ENCODE data around the gene KLK1. TPM values are rescaled to one million over a fixed set of nuclear protein-coding genes. Genes with fewer than 3 reads are reported as not detected.
"Not testable (repeated sequence)": the region's sequence is repeated elsewhere in the genome, so short reads cannot be mapped to it uniquely, and the experiment has no call there.

The KLK1 gene
- total and polyA plus RNA-seq, 3 donors from 2014 or later: 0.43 to 2.7 (median 1.2) TPM

GRCh38 chr19:50778906-50779430 lies 44.6 kb downstream of the KLK1 start:
- no peak for DNase-seq
- H3K4me1 ChIP-seq: no peaks in the 10 kb centered on the region
- no peaks in the 10 kb centered on the region for H3K27me3 ChIP-seq
- no peak overlapping the region for H3K27ac ChIP-seq
- no peaks in the 10 kb centered on the region for H3K9me3 ChIP-seq
- no peaks in the 10 kb centered on the region for H3K36me3 ChIP-seq (ENCODE audit: low read depth, missing control alignments)
- TF ChIP-seq POLR2A (IDR thresholded peaks at IDR 0.05) (no peak), CTCF (IDR thresholded peaks at IDR 0.05) (no peak)
- intact Hi-C loops (cut with DNase I; ENCODE audit: low total_unique reads): no loop called here
- no peak overlapping the region for H3K4me3 ChIP-seq
- WGBS, 2 donors: 40 to 42% methylated on average over 7 of the region's 7 CpGs

GRCh38 chr19:50777830-50778303 lies 45.7 kb downstream of the KLK1 start:
- TF ChIP-seq POLR2A (IDR thresholded peaks at IDR 0.05) (no peak), CTCF (IDR thresholded peaks at IDR 0.05) (no peak)
- Histone ChIP-seq H3K27ac (no peak overlapping the region), H3K4me1 (no peaks in the 10 kb centered on the region), H3K4me3 (no peak overlapping the region), H3K36me3 (ENCODE audit: low read depth, missing control alignments) (no peaks in the 10 kb centered on the region), H3K9me3 (no peaks in the 10 kb centered on the region), H3K27me3 (no peaks in the 10 kb centered on the region)
- intact Hi-C loops (cut with DNase I; ENCODE audit: low total_unique reads): no loop called here
- 1 to 4% methylated on average over 16 to 30 of the region's 30 CpGs for WGBS, 2 donors
- DNase-seq: no peak

- intact Hi-C loops (cut with DNase I; ENCODE audit: low total_unique reads): no loop called here
- H3K9me3 ChIP-seq: no peaks in the 10 kb centered on the region
- WGBS, 2 donors: 50 to 51% methylated on average over 4 of the region's 4 CpGs
- no peak for TF ChIP-seq CTCF (IDR thresholded peaks at IDR 0.05)
- TF ChIP-seq POLR2A (IDR thresholded peaks at IDR 0.05): no peak
- H3K27ac ChIP-seq: no peak overlapping the region
- no peak overlapping the region for H3K4me3 ChIP-seq
- H3K36me3 ChIP-seq (ENCODE audit: low read depth, missing control alignments): no peaks in the 10 kb centered on the region
- H3K4me1 ChIP-seq: no peaks in the 10 kb centered on the region
- no peaks in the 10 kb centered on the region for H3K27me3 ChIP-seq
- no peak for DNase-seq
Observed at GRCh38 chr19:50777261-50777660, 46.3 kb downstream of the KLK1 start.

GRCh38 chr19:50776131-50776530 lies 47.5 kb downstream of the KLK1 start:
- Histone ChIP-seq H3K4me1 (no peaks in the 10 kb centered on the region), H3K27me3 (no peaks in the 10 kb centered on the region), H3K4me3 (no peak overlapping the region), H3K9me3 (no peaks in the 10 kb centered on the region), H3K36me3 (ENCODE audit: low read depth, missing control alignments) (no peaks in the 10 kb centered on the region), H3K27ac (no peak overlapping the region)
- DNase-seq: no peak
- TF ChIP-seq POLR2A (IDR thresholded peaks at IDR 0.05) (no peak), CTCF (IDR thresholded peaks at IDR 0.05) (no peak)
- 88 to 92% methylated on average over 5 of the region's 5 CpGs for WGBS, 2 donors
- intact Hi-C loops (cut with DNase I; ENCODE audit: low total_unique reads): no loop called here

GRCh38 chr19:50773454-50773853 lies 50.1 kb downstream of the KLK1 start:
- 47 to 58% methylated on average over 5 to 7 of the region's 7 CpGs for WGBS, 2 donors
- H3K36me3 ChIP-seq (ENCODE audit: low read depth, missing control alignments); H3K9me3 ChIP-seq; H3K27ac ChIP-seq; H3K4me1 ChIP-seq; intact Hi-C loops (cut with DNase I; ENCODE audit: low total_unique reads); H3K4me3 ChIP-seq; DNase-seq; H3K27me3 ChIP-seq: not testable (repeated sequence)

- H3K9me3 ChIP-seq; H3K4me1 ChIP-seq; H3K27ac ChIP-seq; H3K4me3 ChIP-seq; intact Hi-C loops (cut with DNase I; ENCODE audit: low total_unique reads); H3K27me3 ChIP-seq; H3K36me3 ChIP-seq (ENCODE audit: low read depth, missing control alignments); DNase-seq: not testable (repeated sequence)
- 83 to 86% methylated on average over 3 of the region's 3 CpGs for WGBS, 2 donors
Observed at GRCh38 chr19:50772912-50773311, 50.7 kb downstream of the KLK1 start.
